Heart right ventricle (tissue), 16 donors: ENCODE measurements around the gene MS4A15. TPM values are rescaled to one million over a fixed set of nuclear protein-coding genes. Genes with fewer than 3 reads are reported as not detected.

Experiments used
- ATAC-seq, 8 donors: fragments of 200-7000 bp; cut with Tn5 transposase; one replicate each; pipeline ENCODE4 v1.9.1; 2020; ENCODE audit warnings: mild to moderate bottlenecking in 8 of 8, moderate library complexity in 8 of 8, moderate number of reproducible peaks in 1 of 8
- DNase-seq, 2 donors: peaks; one replicate each; pipeline ENCODE4 v3.0.0-alpha.2; 2020
- H3K27ac ChIP-seq, 10 donors: fragments of 200-600 bp; sonication (generic) in 2 of 10; one replicate each; pipeline versions ENCODE4 v1.5.0 to v1.8.0; 2020 to 2022; ENCODE audit warnings: mild to moderate bottlenecking in 3 of 10
- H3K27me3 ChIP-seq, 7 donors: fragments of 200-600 bp; one replicate each; pipeline ENCODE4 v1.8.0; 2021 to 2022; ENCODE audit warnings: mild to moderate bottlenecking in 2 of 7
- H3K36me3 ChIP-seq, 9 donors: fragments of 200-600 bp; sonication (generic) in 1 of 9; one replicate each; pipeline versions ENCODE4 v1.5.0 to v1.8.0; 2020 to 2022; ENCODE audit warnings: mild to moderate bottlenecking in 2 of 9
- H3K4me1 ChIP-seq, 9 donors: fragments of 200-600 bp; sonication (generic) in 1 of 9; one replicate each; pipeline versions ENCODE4 v1.5.0 to v1.8.0; 2020 to 2022; ENCODE audit warnings: mild to moderate bottlenecking in 4 of 9
- H3K4me3 ChIP-seq, 10 donors: fragments of 200-600 bp; sonication (generic) in 2 of 10; one replicate each; pipeline versions ENCODE4 v1.5.0 to v1.8.0; 2020 to 2022; ENCODE audit warnings: mild to moderate bottlenecking in 7 of 10, moderate library complexity in 2 of 10
- H3K9me3 ChIP-seq, 11 donors: fragments of 200-600 bp in 10 of 11; sonication (generic) in 2 of 11; one replicate each; pipeline versions ENCODE4 v1.5.0 to v1.8.0; 2013 to 2022; ENCODE audit warnings: mild to moderate bottlenecking in 2 of 11, control low read depth in 1 of 11, moderate library complexity in 1 of 11
- CTCF ChIP-seq, 9 donors: fragments of 200-600 bp; sonication (generic) in 2 of 9; IDR thresholded peaks; one replicate each; pipeline versions ENCODE4 v1.5.0 to v1.8.0; 2021 to 2022; ENCODE audit warnings: antibody characterized with exemption in 9 of 9, mild to moderate bottlenecking in 5 of 9, moderate library complexity in 1 of 9
- WGBS, 2 donors: extraction: QIAGEN DNeasy Blood & Tissue Kit; methylation state at CpG; one replicate each; pipeline ENCODE4 v1.1.7; 2013; ENCODE audit warnings: inconsistent platforms in 1 of 2; 5-methylcytosine and 5-hydroxymethylcytosine counted together
- intact Hi-C, 10 donors: fragments of 100-400 bp; cut with DNase I; formaldehyde crosslinking; loops; one replicate each; pipeline versions ENCODE4 v1.11.1 to v1.14.2; 2022
- polyA plus RNA-seq, 2 donors: library from polyadenylated mRNA; stranded (reverse); fragments of 200-250 nt; gene quantifications; one replicate each; pipeline ENCODE4 v1.2.3, GENCODE V29; 2013
- total RNA-seq, 10 donors: library from RNA; stranded (reverse); fragmentation: NEBNext Ultra II Directional in 3 of 10; extraction: Animal tissue kit (Norgen Biotek cat#: 25700) in 3 of 10; gene quantifications; one replicate each; pipeline versions ENCODE4 v1.2.1 to v1.2.4, GENCODE V29; 2021 to 2023
- donor health status: Arrhythmogenic right ventricular cardiomyopathy.
- donor health status: ischemic (EF 13 %, LVEDD 7.1; RV severe dilation, severe dysfunction).
- donor health status: healthy with polysubstance abuse.
- donor health status: DM: no; HTN: yes; CAD: no.
- donor health status: DM: no; HTN: no; CAD: no.
- donor health status: ischemic (EF 25% LVEDD 6.9; RV normal size, moderate dysfunction).
- donor health status: ischemic (EF 25% LVEDD 5.7; RV mildly dilated, moderate dysfunction).
- donor health status: healthy.
- donor health status: DM: yes; HTN: yes; CAD: no.
- donor health status: Ischemic cardiomyopathy.
- donor health status: ischemic (EF 35%, LVEDD 5.7; RV mildly dilated, moderate dysfunction).
- donor health status: nonischemic (EF 11% LVEDD 7.7; RV severe dilation, severe dysfunction).
- donor health status: DM: yes; HTN: yes; CAD: no.
- donor health status: PGD.
- donor health status: ischemic (EF 29% LVEDD 5.4; RV normal size, mild dysfunction).
- donor health status: nonischemic (EF 23%, LVEDD 6.1; RV moderate dilation, normal function).

MS4A15 gene
- total and polyA plus RNA-seq, 12 donors, result not detected

GRCh38 chr11:60765355-60765754 lies 8.7 kb downstream of the MS4A15 start:
- peaks cover 6 to 70% (median 29%) of the 10 kb centered on the region in 7 donors for H3K27me3 ChIP-seq
- DNase-seq, result no peak

GRCh38 chr11:60766547-60766946 lies 9.9 kb downstream of the MS4A15 start:
- DNase-seq (no peak), ATAC-seq (no peak)
- Histone ChIP-seq H3K4me3 (no peak overlapping the region), H3K36me3 (no peaks in the 10 kb centered on the region), H3K27me3 (peaks cover 6 to 78% (median 36%) of the 10 kb centered on the region in 7 donors), H3K9me3 (no peaks in the 10 kb centered on the region), H3K4me1 (peaks cover 0 to 4% (median 0%) of the 10 kb centered on the region in 9 donors), H3K27ac (no peak overlapping the region)
- intact Hi-C loops, result loop anchor here in 1 of 10 donors (5.0 kb wide), 1 partner anchor 361 kb away; no protein-coding TSS in a partner anchor
- 77% methylated on average over 10 of the region's 10 CpGs for WGBS, 2 donors
- no peak for TF ChIP-seq CTCF (IDR thresholded peaks at IDR 0.05)

More at GRCh38 chr11:60765355-60765754, 8.7 kb downstream of the MS4A15 start:
- no peak overlapping the region for H3K4me3 ChIP-seq
- intact Hi-C loops, result loop anchor here in 1 of 10 donors (5.0 kb wide), 1 partner anchor 362 kb away; no protein-coding TSS in a partner anchor
- H3K4me1 ChIP-seq, result peaks cover 0 to 5% (median 0%) of the 10 kb centered on the region in 9 donors
- H3K36me3 ChIP-seq, result no peaks in the 10 kb centered on the region
- WGBS, 2 donors, result 89 to 90% methylated on average over 5 of the region's 5 CpGs
- no peak for TF ChIP-seq CTCF (IDR thresholded peaks at IDR 0.05)
- no peak for ATAC-seq
- no peaks in the 10 kb centered on the region for H3K9me3 ChIP-seq
- H3K27ac ChIP-seq, result no peak overlapping the region

GRCh38 chr11:60767388-60767811 lies 10.7 kb downstream of the MS4A15 start:
- no peaks in the 10 kb centered on the region for H3K36me3 ChIP-seq
- H3K4me1 ChIP-seq, result no peaks in the 10 kb centered on the region
- intact Hi-C loops, result loop anchor here in 1 of 10 donors (5.0 kb wide), 1 partner anchor 360 kb away; no protein-coding TSS in a partner anchor
- DNase-seq (no peak), ATAC-seq (peak in 1 of 8 donors; percentile 31)
- H3K27me3 ChIP-seq, result peaks cover 6 to 78% (median 37%) of the 10 kb centered on the region in 7 donors
- H3K27ac ChIP-seq, result no peak overlapping the region
- H3K9me3 ChIP-seq, result no peaks in the 10 kb centered on the region
- no peak overlapping the region for H3K4me3 ChIP-seq
- whole genome bisulfite sequencing, 2 donors, result 23 to 36% methylated on average over 26 of the region's 26 CpGs
- TF ChIP-seq CTCF (IDR thresholded peaks at IDR 0.05), result peak in 7 of 9 donors; percentile 25 to 54 (median 41)

- no peaks in the 10 kb centered on the region for H3K4me1 ChIP-seq
- H3K9me3 ChIP-seq, result no peaks in the 10 kb centered on the region
- ATAC-seq (no peak), DNase-seq (no peak)
- intact Hi-C loops, result loop anchor here in 1 of 10 donors (5.0 kb wide), 1 partner anchor 359 kb away; no protein-coding TSS in a partner anchor
- WGBS, 2 donors, result 89 to 92% methylated on average over 8 of the region's 8 CpGs
- TF ChIP-seq CTCF (IDR thresholded peaks at IDR 0.05), result no peak
- peaks cover 6 to 70% (median 37%) of the 10 kb centered on the region in 7 donors for H3K27me3 ChIP-seq
- H3K4me3 ChIP-seq, result no peak overlapping the region
- no peak overlapping the region for H3K27ac ChIP-seq
- no peaks in the 10 kb centered on the region for H3K36me3 ChIP-seq
These were observed 11.5 kb downstream of the MS4A15 start for GRCh38 chr11:60768202-60768601.
